Activated CD8-positive, alpha-beta memory T cell treated with anti-CD3 and anti-CD28 coated beads, Interleukin-2, amount 10 ng/mL, durations not matched to agents 7 days and 5 days (primary cell): ENCODE results near the gene MIER2. TPM values are rescaled to one million over a fixed set of nuclear protein-coding genes. Genes with fewer than 3 reads are reported as not detected.

ENCODE experiments used
- ATAC-seq: fragments of 150-1000 bp; cut with Tn5 transposase; one replicate; pipeline ENCODE4 v1.10.0; 2021; ENCODE audit warnings: moderate library complexity
- CTCF ChIA-PET: fragments of 350-600 bp; sonication (Branson Sonifier 250); formaldehyde crosslinking; loops from one replicate; lab custom pipeline; 2021; ENCODE audit warnings: antibody characterized with exemption; lab: Charles Lee
- DNase-seq: peaks from one replicate; pipeline ENCODE4 v3.0.0-alpha.2; 2020
- H3K27ac Mint-ChIP-seq: one replicate; pipeline ENCODE4 v1.8.0; 2021; ENCODE audit warnings: mild to moderate bottlenecking, mixed read lengths
- H3K27me3 Mint-ChIP-seq: one replicate; pipeline ENCODE4 v1.8.0; 2021; ENCODE audit warnings: mixed read lengths
- H3K36me3 Mint-ChIP-seq: one replicate; pipeline ENCODE4 v1.8.0; 2021; ENCODE audit warnings: mild to moderate bottlenecking, mixed read lengths
- H3K4me1 Mint-ChIP-seq: one replicate; pipeline ENCODE4 v1.8.0; 2021; ENCODE audit warnings: mixed read lengths
- H3K4me3 Mint-ChIP-seq: one replicate; pipeline ENCODE4 v1.8.0; 2021; ENCODE audit warnings: mild to moderate bottlenecking, moderate library complexity, mixed read lengths
- H3K9me3 Mint-ChIP-seq: one replicate; pipeline ENCODE4 v1.8.0; 2022; ENCODE audit warnings: low read depth, mixed read lengths
- total RNA-seq, 2 experiments: library from RNA; stranded (reverse); gene quantifications; one replicate each; pipeline ENCODE4 v1.2.3, GENCODE V29; 2021

The MIER2 gene
- total RNA-seq, 2 experiments from 2014 or later = 21.6 to 23.8 TPM

- no peak for ATAC-seq
- peaks cover 28% of the 10 kb centered on the region for H3K36me3 Mint-ChIP-seq
- no peaks in the 10 kb centered on the region for H3K27me3 Mint-ChIP-seq
- no peak overlapping the region for H3K27ac Mint-ChIP-seq
- H3K9me3 Mint-ChIP-seq = peaks cover 3% of the 10 kb centered on the region
- no peak overlapping the region for H3K4me3 Mint-ChIP-seq
- CTCF ChIA-PET = no interaction called here
- DNase-seq = no peak
- peaks cover 48% of the 10 kb centered on the region for H3K4me1 Mint-ChIP-seq
These were observed 2.5 kb downstream of the MIER2 start for GRCh38 chr19:342128-342455.

- ATAC-seq (no peak), DNase-seq (no peak)
- Mint-ChIP-seq H3K36me3 (peaks cover 29% of the 10 kb centered on the region), H3K27ac (no peak overlapping the region), H3K27me3 (no peaks in the 10 kb centered on the region), H3K9me3 (peaks cover 3% of the 10 kb centered on the region), H3K4me3 (no peak overlapping the region), H3K4me1 (peaks cover 48% of the 10 kb centered on the region)
- CTCF ChIA-PET = no interaction called here
These were observed 3.0 kb downstream of the MIER2 start for GRCh38 chr19:341386-342127.

GRCh38 chr19:340620-341385 is 3.8 kb downstream of the MIER2 start:
- H3K27me3 Mint-ChIP-seq = no peaks in the 10 kb centered on the region
- H3K36me3 Mint-ChIP-seq = peaks cover 29% of the 10 kb centered on the region
- peaks cover 3% of the 10 kb centered on the region for H3K9me3 Mint-ChIP-seq
- H3K4me3 Mint-ChIP-seq = no peak overlapping the region
- DNase-seq (no peak), ATAC-seq (no peak)
- peaks cover 48% of the 10 kb centered on the region for H3K4me1 Mint-ChIP-seq
- no peak overlapping the region for H3K27ac Mint-ChIP-seq
- CTCF ChIA-PET = interaction anchor here (0.9 kb wide), 1 partner anchor 170 kb away, joined by 3 read pairs; no protein-coding TSS in a partner anchor

GRCh38 chr19:339262-339887 is 5.2 kb downstream of the MIER2 start:
- H3K27ac Mint-ChIP-seq = no peak overlapping the region
- H3K36me3 Mint-ChIP-seq = peaks cover 32% of the 10 kb centered on the region
- peaks cover 3% of the 10 kb centered on the region for H3K9me3 Mint-ChIP-seq
- no peaks in the 10 kb centered on the region for H3K27me3 Mint-ChIP-seq
- ATAC-seq (no peak), DNase-seq (no peak)
- H3K4me3 Mint-ChIP-seq = no peak overlapping the region
- peaks cover 39% of the 10 kb centered on the region for H3K4me1 Mint-ChIP-seq
- CTCF ChIA-PET = interaction anchor here (0.9 kb wide), 1 partner anchor 171 kb away, joined by 3 read pairs; no protein-coding TSS in a partner anchor

GRCh38 chr19:338421-338820 is 6.2 kb downstream of the MIER2 start:
- Mint-ChIP-seq H3K36me3 (peaks cover 35% of the 10 kb centered on the region), H3K9me3 (peaks cover 3% of the 10 kb centered on the region), H3K4me1 (peaks cover 34% of the 10 kb centered on the region), H3K27me3 (no peaks in the 10 kb centered on the region), H3K4me3 (no peak overlapping the region), H3K27ac (no peak overlapping the region)
- CTCF ChIA-PET = no interaction called here
- no peak for DNase-seq
- no peak for ATAC-seq

GRCh38 chr19:336067-336614 is 8.5 kb downstream of the MIER2 start:
- Mint-ChIP-seq H3K27ac (no peak overlapping the region), H3K4me1 (peaks cover 18% of the 10 kb centered on the region), H3K9me3 (peaks cover 3% of the 10 kb centered on the region), H3K4me3 (no peak overlapping the region), H3K36me3 (peaks cover 37% of the 10 kb centered on the region), H3K27me3 (no peaks in the 10 kb centered on the region)
- no peak for DNase-seq
- ATAC-seq = no peak
- CTCF ChIA-PET = no interaction called here

- Mint-ChIP-seq H3K27me3 (no peaks in the 10 kb centered on the region), H3K36me3 (peaks cover 41% of the 10 kb centered on the region), H3K4me1 (peaks cover 17% of the 10 kb centered on the region), H3K9me3 (peaks cover 3% of the 10 kb centered on the region), H3K27ac (no peak overlapping the region), H3K4me3 (no peak overlapping the region)
- DNase-seq = no peak
- no peak for ATAC-seq
- CTCF ChIA-PET = no interaction called here
These were observed 9.0 kb downstream of the MIER2 start for GRCh38 chr19:335486-336066.

- H3K27ac Mint-ChIP-seq = no peak overlapping the region
- no peak for DNase-seq
- CTCF ChIA-PET = no interaction called here
- H3K4me3 Mint-ChIP-seq = no peak overlapping the region
- H3K36me3 Mint-ChIP-seq = peaks cover 45% of the 10 kb centered on the region
- no peaks in the 10 kb centered on the region for H3K27me3 Mint-ChIP-seq
- H3K9me3 Mint-ChIP-seq = peaks cover 3% of the 10 kb centered on the region
- ATAC-seq = no peak
- H3K4me1 Mint-ChIP-seq = peaks cover 14% of the 10 kb centered on the region
These were observed 9.5 kb downstream of the MIER2 start for GRCh38 chr19:335072-335471.

- peaks cover 45% of the 10 kb centered on the region for H3K36me3 Mint-ChIP-seq
- ATAC-seq = no peak
- no peaks in the 10 kb centered on the region for H3K27me3 Mint-ChIP-seq
- H3K9me3 Mint-ChIP-seq = peaks cover under 1% of the 10 kb centered on the region
- no peak for DNase-seq
- no peak overlapping the region for H3K4me3 Mint-ChIP-seq
- H3K27ac Mint-ChIP-seq = no peak overlapping the region
- CTCF ChIA-PET = no interaction called here
- peaks cover 10% of the 10 kb centered on the region for H3K4me1 Mint-ChIP-seq
These were observed 10.1 kb downstream of the MIER2 start for GRCh38 chr19:334296-335071.

- CTCF ChIA-PET = no interaction called here
- no peaks in the 10 kb centered on the region for H3K4me1 Mint-ChIP-seq
- no peak overlapping the region for H3K27ac Mint-ChIP-seq
- H3K4me3 Mint-ChIP-seq = no peak overlapping the region
- peaks cover 65% of the 10 kb centered on the region for H3K36me3 Mint-ChIP-seq
- DNase-seq (no peak), ATAC-seq (no peak)
- peaks cover 11% of the 10 kb centered on the region for H3K9me3 Mint-ChIP-seq
- H3K27me3 Mint-ChIP-seq = no peaks in the 10 kb centered on the region
These were observed 14.1 kb downstream of the MIER2 start for GRCh38 chr19:330503-330902.

- CTCF ChIA-PET = no interaction called here
- ATAC-seq (no peak), DNase-seq (no peak)
- Mint-ChIP-seq H3K36me3 (peaks cover 66% of the 10 kb centered on the region), H3K27ac (no peak overlapping the region), H3K4me1 (no peaks in the 10 kb centered on the region), H3K27me3 (no peaks in the 10 kb centered on the region), H3K4me3 (no peak overlapping the region), H3K9me3 (peaks cover 11% of the 10 kb centered on the region)
These were observed 14.7 kb downstream of the MIER2 start for GRCh38 chr19:329876-330275.

- ATAC-seq (no peak), DNase-seq (no peak)
- peaks cover 55% of the 10 kb centered on the region for H3K36me3 Mint-ChIP-seq
- no peak overlapping the region for H3K27ac Mint-ChIP-seq
- CTCF ChIA-PET = no interaction called here
- H3K4me3 Mint-ChIP-seq = no peak overlapping the region
- no peaks in the 10 kb centered on the region for H3K27me3 Mint-ChIP-seq
- H3K4me1 Mint-ChIP-seq = no peaks in the 10 kb centered on the region
- peaks cover 11% of the 10 kb centered on the region for H3K9me3 Mint-ChIP-seq
These were observed 16.5 kb downstream of the MIER2 start for GRCh38 chr19:328025-328505.
